ENCODE results near the gene NELFA. TPM values are rescaled to one million over a fixed set of nuclear protein-coding genes. Genes with fewer than 3 reads are reported as not detected.

The NELFA gene
- total RNA-seq, 1 experiment from 2014 or later, result 19.4 TPM

DNA sequence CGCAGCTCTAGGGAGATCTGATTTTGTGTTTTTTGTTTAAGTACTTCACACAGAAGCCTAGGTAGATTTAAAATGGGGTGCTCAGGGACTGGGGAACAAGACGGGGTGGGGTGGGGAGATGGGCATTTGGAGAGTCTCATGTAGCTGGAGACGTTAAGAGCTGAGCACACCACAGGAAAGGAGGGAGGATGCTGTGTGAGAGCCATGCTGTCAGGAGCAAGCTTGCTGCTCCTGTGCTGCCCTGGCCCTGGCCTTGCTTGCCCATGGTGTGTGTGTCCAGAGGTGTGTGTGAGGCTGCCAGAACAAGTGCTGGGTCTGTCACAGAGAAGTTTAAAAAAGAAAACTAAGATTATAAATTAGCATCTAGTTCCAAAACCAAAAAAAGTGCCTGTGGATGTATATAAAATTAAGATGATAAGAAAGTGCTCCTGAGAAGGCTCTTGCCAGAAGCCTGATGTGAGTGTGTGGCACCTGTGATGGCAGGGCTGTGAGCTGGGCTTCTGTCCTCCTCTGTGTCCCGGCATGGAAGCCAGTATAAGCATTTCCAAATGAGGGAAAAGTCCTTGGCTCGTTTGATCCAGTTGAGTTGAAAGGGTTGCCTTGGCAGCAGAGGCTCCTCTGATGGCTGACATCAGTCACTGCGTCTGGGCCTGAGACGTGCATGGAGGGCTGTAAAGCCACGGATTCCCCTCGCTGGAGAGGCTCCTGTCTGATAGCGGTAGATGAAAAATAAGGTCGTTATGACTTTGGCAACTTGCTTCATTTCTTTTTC, 63.5 kb downstream of the NELFA start:
- DNase-seq (ENCODE audit: extremely low read depth, low read depth), result no peak

GRCh38 chr4:1943928-1944327, 64.8 kb downstream of the NELFA start:
- no peak for DNase-seq (ENCODE audit: extremely low read depth, low read depth)

DNA sequence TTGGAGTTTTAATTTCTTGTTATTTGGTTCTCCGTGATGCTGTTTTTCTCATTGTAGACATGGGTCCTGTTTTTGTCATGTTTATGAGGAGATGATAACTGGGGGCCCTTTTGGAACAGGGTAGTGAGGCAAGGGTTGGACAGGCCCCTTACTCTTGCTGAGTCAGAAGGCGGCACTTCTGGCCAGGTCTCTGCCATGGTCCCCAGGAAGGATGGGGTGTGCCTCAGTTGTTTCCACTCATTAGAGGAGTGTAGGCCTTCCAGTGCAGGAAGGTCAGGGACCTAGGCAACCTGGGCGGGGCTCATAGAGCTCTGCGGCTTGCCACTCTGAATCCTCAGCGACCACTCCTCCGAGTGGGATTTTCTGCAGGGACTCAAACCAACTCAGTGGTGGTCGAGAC, 68.2 kb downstream of the NELFA start:
- no peak for DNase-seq (ENCODE audit: extremely low read depth, low read depth)

- no peak for DNase-seq (ENCODE audit: extremely low read depth, low read depth)
These were observed 68.9 kb downstream of the NELFA start for GRCh38 chr4:1939664-1940509.

DNA sequence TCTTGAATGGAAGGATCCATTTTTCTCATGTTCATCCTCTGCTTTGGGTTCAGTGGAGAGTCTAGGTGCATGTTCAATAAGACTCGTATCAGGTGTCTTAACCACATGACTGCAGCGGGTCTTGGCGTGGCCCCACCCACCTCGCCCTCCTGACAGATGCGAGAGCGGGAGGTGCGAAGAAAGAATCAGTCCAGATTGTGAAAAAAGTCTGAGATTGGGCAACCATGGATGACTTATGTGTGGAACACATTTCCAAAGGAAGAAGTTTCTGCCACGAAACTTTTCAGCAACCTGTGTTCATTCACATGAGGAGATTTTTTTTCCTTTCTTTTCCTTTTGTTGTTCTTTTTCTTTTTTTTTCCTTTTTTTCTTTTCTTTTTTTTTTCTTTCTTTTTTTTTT, 70.7 kb downstream of the NELFA start:
- DNase-seq (ENCODE audit: extremely low read depth, low read depth), result no peak

DNA sequence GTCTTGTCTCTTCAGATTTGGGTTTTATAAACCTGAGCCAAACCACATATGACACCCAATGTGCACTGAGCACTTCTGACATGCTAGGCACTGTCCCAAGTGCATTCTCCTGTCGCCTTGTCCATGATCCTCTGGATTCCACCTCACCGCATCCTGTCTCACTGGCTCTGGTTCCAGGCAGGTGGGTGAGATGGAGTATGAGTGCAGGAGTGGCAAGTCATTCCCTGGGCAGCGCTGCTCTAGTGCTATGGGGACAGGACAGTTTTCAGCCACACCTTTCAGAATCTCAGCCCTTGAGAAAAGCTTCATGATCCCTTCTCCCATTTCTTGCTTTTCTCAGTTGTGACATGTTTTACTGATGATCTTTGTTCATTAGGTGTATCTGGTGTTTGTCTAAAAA, 71.2 kb downstream of the NELFA start:
- DNase-seq (ENCODE audit: extremely low read depth, low read depth), result no peak

DNA sequence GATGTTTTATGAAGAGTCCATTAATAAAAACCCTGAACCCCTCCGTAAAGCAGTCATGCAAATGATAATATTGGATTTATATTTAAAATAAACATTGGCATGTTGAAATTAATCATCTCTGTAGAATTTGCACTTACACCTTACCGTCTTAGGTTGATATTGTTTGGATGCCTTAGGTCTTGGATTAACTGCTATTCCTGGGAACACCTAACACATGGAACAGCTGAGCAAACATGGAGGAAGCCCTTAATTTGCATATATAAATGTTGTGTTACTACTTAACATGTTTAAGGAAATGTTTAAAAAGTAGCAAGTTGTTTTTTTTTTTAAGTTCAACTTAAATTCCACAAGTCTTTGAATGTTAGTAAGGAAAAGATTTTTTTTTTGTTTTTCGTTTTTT, 75.1 kb downstream of the NELFA start:
- DNase-seq (ENCODE audit: extremely low read depth, low read depth), result no peak

- no peak for DNase-seq (ENCODE audit: extremely low read depth, low read depth)
These were observed 76.0 kb downstream of the NELFA start for GRCh38 chr4:1932736-1933135.

Small RNAs within 50 kb of the gene (small RNA-seq; reads per million reads assigned to genes)
- 149 to 383 reads per million in 2 experiments for gene SCARNA22

Other genes with a start within 250 kb of the NELFA start
- gene FGFR3, start 215.7 kb downstream of the NELFA start, total RNA-seq (2014; rRNA removed; shearing (Covaris generic)), result 0.49 and 0.62 TPM in 2 replicates
- gene LETM1, start 152.8 kb downstream of the NELFA start, total RNA-seq (2014; rRNA removed; shearing (Covaris generic)), result 48.9 and 53.9 TPM in 2 replicates
- 45.4 and 50.6 TPM in 2 replicates for gene NSD2, start 137.6 kb downstream of the NELFA start, total RNA-seq (2014; rRNA removed; shearing (Covaris generic))
- 7.1 and 7.7 TPM in 2 replicates for gene NAT8L, start 50.4 kb upstream of the NELFA start, total RNA-seq (2014; rRNA removed; shearing (Covaris generic))
- 11.9 and 12.3 TPM in 2 replicates for gene HAUS3, start 233.1 kb upstream of the NELFA start, total RNA-seq (2014; rRNA removed; shearing (Covaris generic))
- 0.50 and 0.75 TPM in 2 replicates for gene POLN, start 233.1 kb upstream of the NELFA start, total RNA-seq (2014; rRNA removed; shearing (Covaris generic))

Data from NCI-H460 (cell line).